ENCODE results near the gene VAMP1. TPM values are rescaled to one million over a fixed set of nuclear protein-coding genes. Genes with fewer than 3 reads are reported as not detected.

Gene VAMP1
- total RNA-seq, 4 donors from 2014 or later = 2.1 to 5.4 (median 3.7) TPM

DNA sequence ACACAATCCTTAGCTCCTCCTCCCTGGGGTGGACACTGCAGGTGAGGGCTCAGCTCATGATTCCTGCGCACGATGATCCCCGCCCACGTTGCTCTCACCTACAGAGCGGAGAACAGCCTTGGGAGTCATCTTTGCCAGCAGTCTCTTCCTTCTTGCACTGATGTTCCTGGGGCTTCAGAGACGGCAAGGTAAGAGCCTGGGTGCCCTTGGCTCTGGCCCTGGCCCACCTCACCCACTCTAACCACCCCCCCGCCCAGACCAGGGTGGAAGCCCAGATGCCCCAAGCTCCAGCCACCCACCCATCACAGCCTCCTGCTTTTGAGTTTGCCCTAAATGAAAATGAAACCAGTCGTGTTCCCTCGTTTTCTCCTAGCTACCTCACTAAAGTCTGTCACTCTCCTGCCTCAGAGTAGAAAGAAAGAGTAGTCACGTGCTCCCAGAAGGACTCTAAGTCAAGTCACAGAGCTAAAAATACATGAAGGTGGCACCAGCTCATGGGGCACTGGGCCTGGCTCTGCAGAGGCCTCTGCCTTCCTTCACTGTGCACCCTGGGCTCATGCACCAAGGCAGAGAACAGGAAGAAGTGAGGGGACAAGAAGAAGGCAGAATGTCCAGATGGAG is 9.6 kb downstream of the VAMP1 start:
- TF ChIP-seq POLR2AphosphoS5 (IDR thresholded peaks at IDR 0.05) (no peak), EP300 (IDR thresholded peaks at IDR 0.05) (no peak)
- peaks cover 26% of the 10 kb centered on the region for H3K4me1 ChIP-seq

DNA sequence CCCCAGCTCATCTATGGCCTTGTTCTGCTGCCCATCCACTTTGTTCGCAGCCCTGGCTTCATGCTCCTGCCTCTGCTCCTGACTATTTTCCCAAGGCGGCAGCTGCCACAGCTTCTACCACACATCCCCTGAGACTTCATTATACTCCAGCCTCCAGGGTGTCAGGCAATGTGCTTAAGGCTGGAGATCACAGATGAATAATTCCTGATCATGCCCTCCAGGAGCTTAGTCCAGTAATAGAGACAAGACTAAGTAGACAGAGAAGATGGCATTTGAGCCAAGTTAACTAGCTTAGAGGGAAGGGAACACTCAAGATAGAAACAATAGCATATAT is 11.5 kb downstream of the VAMP1 start:
- H3K4me1 ChIP-seq = peaks cover 23% of the 10 kb centered on the region
- DNase-seq (ENCODE audit: low spot score in 2 of 2) = no peak
- no peak overlapping the region for H3K27ac ChIP-seq
- 93% methylated on average over 2 of the region's 2 CpGs for WGBS
- no peaks in the 10 kb centered on the region for H3K9me3 ChIP-seq
- peaks cover 80% of the 10 kb centered on the region for H3K36me3 ChIP-seq
- no peak overlapping the region for H3K4me3 ChIP-seq
- TF ChIP-seq EP300 (IDR thresholded peaks at IDR 0.05) (no peak), POLR2AphosphoS5 (IDR thresholded peaks at IDR 0.05) (no peak), POLR2A (IDR thresholded peaks at IDR 0.05) (no peak)
- TF ChIP-seq, protein P1, sequence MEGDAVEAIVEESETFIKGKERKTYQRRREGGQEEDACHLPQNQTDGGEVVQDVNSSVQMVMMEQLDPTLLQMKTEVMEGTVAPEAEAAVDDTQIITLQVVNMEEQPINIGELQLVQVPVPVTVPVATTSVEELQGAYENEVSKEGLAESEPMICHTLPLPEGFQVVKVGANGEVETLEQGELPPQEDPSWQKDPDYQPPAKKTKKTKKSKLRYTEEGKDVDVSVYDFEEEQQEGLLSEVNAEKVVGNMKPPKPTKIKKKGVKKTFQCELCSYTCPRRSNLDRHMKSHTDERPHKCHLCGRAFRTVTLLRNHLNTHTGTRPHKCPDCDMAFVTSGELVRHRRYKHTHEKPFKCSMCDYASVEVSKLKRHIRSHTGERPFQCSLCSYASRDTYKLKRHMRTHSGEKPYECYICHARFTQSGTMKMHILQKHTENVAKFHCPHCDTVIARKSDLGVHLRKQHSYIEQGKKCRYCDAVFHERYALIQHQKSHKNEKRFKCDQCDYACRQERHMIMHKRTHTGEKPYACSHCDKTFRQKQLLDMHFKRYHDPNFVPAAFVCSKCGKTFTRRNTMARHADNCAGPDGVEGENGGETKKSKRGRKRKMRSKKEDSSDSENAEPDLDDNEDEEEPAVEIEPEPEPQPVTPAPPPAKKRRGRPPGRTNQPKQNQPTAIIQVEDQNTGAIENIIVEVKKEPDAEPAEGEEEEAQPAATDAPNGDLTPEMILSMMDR (IDR thresholded peaks at IDR 0.05) = no peak
- no peaks in the 10 kb centered on the region for H3K27me3 ChIP-seq

More for the DNA sequence above, 9.6 kb downstream of the VAMP1 start:
- 80% methylated on average over 8 of the region's 10 CpGs for WGBS
- Histone ChIP-seq H3K27ac (peak overlapping the region; percentile 19), H3K4me3 (no peak overlapping the region), H3K36me3 (peaks cover 81% of the 10 kb centered on the region), H3K9me3 (no peaks in the 10 kb centered on the region), H3K27me3 (no peaks in the 10 kb centered on the region)
- no peak for DNase-seq (ENCODE audit: low spot score in 2 of 2)

DNA sequence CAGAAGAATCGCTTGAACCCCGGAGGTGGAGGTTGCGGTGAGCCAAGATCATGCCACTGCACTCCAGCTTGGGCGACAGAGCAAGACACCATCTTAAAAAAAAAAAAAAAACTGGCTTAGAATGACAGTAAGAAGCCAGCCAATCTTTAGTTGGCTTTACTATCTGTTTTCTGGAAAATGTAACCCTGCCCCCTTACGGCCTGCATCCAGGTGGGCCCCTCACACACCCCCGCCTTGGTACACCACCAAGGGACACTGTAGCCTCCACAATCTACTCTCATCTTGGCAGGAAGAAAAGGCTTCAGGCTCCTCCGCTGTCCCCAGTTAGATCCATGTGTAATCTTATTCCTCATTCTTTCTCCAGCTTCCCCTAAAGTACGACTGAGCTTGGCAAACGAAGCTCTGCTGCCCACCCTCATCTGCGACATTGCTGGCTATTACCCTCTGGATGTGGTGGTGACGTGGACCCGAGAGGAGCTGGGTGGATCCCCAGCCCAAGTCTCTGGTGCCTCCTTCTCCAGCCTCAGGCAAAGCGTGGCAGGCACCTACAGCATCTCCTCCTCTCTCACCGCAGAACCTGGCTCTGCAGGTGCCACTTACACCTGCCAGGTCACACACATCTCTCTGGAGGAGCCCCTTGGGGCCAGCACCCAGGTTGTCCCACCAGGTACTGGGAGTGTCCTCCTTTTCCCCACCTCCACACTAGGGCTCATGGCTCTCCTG is 12.0 kb downstream of the VAMP1 start:
- Histone ChIP-seq H3K36me3 (peaks cover 76% of the 10 kb centered on the region), H3K4me1 (peaks cover 25% of the 10 kb centered on the region), H3K4me3 (no peak overlapping the region), H3K9me3 (no peaks in the 10 kb centered on the region), H3K27ac (no peak overlapping the region), H3K27me3 (no peaks in the 10 kb centered on the region)
- DNase-seq (ENCODE audit: low spot score in 2 of 2) = no peak
- TF ChIP-seq, protein P1 (IDR thresholded peaks at IDR 0.05) = no peak
- no peak for TF ChIP-seq POLR2AphosphoS5 (IDR thresholded peaks at IDR 0.05)
- no peak for TF ChIP-seq POLR2A (IDR thresholded peaks at IDR 0.05)
- no peak for TF ChIP-seq EP300 (IDR thresholded peaks at IDR 0.05)
- 87% methylated on average over 14 of the region's 14 CpGs for WGBS

DNA sequence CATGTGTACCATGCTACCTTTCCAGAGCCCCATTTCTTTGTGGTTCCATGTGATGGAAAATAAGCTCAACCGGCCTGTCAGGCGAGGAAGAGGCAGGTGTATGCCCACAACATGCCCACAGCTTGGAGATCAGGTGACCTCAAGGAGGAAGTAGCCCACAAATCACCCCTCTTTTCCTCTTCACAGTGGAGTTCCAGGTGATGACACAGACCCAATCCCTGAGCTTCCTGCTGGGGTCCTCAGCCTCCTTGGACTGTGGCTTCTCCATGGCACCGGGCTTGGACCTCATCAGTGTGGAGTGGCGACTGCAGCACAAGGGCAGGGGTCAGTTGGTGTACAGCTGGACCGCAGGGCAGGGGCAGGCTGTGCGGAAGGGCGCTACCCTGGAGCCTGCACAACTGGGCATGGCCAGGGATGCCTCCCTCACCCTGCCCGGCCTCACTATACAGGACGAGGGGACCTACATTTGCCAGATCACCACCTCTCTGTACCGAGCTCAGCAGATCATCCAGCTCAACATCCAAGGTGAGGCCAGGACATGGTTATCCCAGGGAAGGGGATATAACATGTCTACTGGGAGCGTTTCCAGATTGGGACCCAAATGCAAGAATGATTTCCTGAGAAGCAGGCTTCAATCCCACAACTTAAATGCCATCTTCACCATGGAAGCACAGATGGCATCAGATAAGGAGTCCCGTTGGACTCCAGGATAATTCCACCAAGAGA is 13.1 kb downstream of the VAMP1 start:
- no peak overlapping the region for H3K4me3 ChIP-seq
- no peak overlapping the region for H3K27ac ChIP-seq
- WGBS = 89% methylated on average over 8 of the region's 12 CpGs
- H3K36me3 ChIP-seq = peaks cover 66% of the 10 kb centered on the region
- TF ChIP-seq, protein P1 (IDR thresholded peaks at IDR 0.05) = no peak
- no peak for TF ChIP-seq POLR2A (IDR thresholded peaks at IDR 0.05)
- no peak for TF ChIP-seq POLR2AphosphoS5 (IDR thresholded peaks at IDR 0.05)
- TF ChIP-seq EP300 (IDR thresholded peaks at IDR 0.05) = no peak
- H3K27me3 ChIP-seq = no peaks in the 10 kb centered on the region
- H3K4me1 ChIP-seq = peaks cover 29% of the 10 kb centered on the region
- H3K9me3 ChIP-seq = no peaks in the 10 kb centered on the region
- DNase-seq (ENCODE audit: low spot score in 2 of 2) = no peak

DNA sequence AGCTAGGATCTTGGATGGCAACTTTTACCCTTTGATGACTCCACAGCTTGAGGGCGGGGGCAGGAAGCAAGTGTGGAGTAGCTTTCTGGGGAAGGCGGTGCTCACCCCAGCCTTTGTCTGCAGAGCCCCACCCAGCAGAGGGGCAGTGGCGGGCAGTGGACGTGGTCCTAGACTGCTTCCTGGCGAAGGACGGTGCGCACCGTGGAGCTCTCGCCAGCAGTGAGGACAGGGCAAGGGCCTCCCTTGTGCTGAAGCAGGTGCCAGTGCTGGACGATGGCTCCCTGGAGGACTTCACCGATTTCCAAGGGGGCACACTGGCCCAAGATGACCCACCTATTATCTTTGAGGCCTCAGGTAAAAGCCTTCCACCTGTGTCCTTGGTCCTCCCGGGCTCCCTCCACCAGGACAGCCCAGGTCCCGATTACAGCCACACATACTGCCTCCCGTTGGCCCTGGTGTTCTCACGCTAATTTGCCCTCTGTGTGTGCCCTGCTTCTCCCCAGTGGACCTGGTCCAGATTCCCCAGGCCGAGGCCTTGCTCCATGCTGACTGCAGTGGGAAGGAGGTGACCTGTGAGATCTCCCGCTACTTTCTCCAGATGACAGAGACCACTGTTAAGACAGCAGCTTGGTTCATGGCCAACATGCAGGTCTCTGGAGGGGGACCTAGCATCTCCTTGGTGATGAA is 17.4 kb downstream of the VAMP1 start:
- DNase-seq (ENCODE audit: low spot score in 2 of 2) = peak in 1 of 2 donors; percentile 70
- Histone ChIP-seq H3K4me3 (peak overlapping the region; percentile 85), H3K27ac (peak overlapping the region; percentile 98), H3K4me1 (peaks cover 27% of the 10 kb centered on the region), H3K9me3 (no peaks in the 10 kb centered on the region), H3K27me3 (no peaks in the 10 kb centered on the region), H3K36me3 (peaks cover 28% of the 10 kb centered on the region)
- TF ChIP-seq EP300 (IDR thresholded peaks at IDR 0.05) (no peak), POLR2AphosphoS5 (IDR thresholded peaks at IDR 0.05) (no peak), POLR2A (IDR thresholded peaks at IDR 0.05) (no peak)
- TF ChIP-seq, protein P1 (IDR thresholded peaks at IDR 0.05) = no peak
- WGBS = 76% methylated on average over 8 of the region's 17 CpGs
